Breast epithelium (tissue), 3 donors: ENCODE measurements around the gene POU3F2.

Experiments
- POLR2A ChIP-seq: fragments of 450-650 bp; IDR thresholded peaks from one replicate; pipeline ENCODE4 v1.6.1; 2016; ENCODE audit warnings: antibody characterized with exemption, mild to moderate bottlenecking, moderate library complexity
- POLR2AphosphoS5 ChIP-seq, 3 donors: sonication (generic); formaldehyde crosslinking; IDR thresholded peaks; one replicate each; pipeline ENCODE4 v1.6.1; 2017; ENCODE audit warnings: antibody characterized with exemption in 3 of 3
- TF ChIP-seq, protein P1 (sequence below), 3 donors: fragments of 450-650 bp; IDR thresholded peaks; one replicate each; pipeline ENCODE4 v1.5.1; 2016 to 2017; ENCODE audit warnings: antibody characterized with exemption in 3 of 3, mild to moderate bottlenecking in 3 of 3, moderate library complexity in 3 of 3

DNA sequence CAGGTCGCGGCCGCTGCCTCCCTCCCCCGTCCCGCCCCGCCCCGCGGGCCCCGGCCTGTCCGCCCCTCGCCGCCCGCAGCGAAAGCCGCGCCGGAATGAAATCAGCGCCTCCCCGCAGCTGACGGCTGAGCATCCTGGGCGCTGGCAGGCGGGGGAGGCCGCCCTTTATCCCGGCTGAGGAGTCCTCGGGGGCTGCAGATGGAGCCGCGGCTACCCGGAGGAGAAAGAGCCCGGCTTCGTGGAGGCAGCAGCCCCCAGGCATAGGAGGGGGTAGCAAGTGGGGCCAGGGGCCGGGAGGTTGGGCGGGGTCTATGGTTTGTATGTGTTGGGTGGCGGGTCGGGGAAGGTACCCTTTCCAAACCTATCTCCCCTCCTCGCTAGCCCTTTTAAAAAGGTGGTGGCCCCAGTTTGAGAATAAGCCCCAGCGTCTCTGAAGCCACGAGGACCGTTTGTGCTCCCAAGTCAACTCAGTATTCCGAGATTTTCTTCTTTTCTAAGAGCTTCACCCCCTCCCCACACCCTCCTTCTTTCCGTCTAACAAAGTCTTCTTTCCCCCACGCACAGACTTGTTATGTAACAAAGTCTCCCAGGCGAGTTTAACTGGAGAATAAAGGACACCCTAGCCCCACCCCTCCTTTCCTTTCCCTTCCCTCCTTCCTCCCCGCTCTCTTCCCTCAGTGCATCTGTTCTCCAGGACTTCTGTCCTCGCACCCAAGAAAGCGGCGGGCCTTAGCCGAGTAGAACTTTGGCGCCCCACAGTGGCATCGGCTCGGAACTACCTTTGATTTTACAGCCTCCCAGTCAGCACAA lies 11.0 kb downstream of the POU3F2 start:
- TF ChIP-seq, protein P1, sequence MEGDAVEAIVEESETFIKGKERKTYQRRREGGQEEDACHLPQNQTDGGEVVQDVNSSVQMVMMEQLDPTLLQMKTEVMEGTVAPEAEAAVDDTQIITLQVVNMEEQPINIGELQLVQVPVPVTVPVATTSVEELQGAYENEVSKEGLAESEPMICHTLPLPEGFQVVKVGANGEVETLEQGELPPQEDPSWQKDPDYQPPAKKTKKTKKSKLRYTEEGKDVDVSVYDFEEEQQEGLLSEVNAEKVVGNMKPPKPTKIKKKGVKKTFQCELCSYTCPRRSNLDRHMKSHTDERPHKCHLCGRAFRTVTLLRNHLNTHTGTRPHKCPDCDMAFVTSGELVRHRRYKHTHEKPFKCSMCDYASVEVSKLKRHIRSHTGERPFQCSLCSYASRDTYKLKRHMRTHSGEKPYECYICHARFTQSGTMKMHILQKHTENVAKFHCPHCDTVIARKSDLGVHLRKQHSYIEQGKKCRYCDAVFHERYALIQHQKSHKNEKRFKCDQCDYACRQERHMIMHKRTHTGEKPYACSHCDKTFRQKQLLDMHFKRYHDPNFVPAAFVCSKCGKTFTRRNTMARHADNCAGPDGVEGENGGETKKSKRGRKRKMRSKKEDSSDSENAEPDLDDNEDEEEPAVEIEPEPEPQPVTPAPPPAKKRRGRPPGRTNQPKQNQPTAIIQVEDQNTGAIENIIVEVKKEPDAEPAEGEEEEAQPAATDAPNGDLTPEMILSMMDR (IDR thresholded peaks at IDR 0.05) = peak; percentile 16 to 80 (median 71)
- TF ChIP-seq POLR2A = no peak
- TF ChIP-seq POLR2AphosphoS5 (IDR thresholded peaks at IDR 0.05) = no peak
